GM21367 (cell line): ENCODE results near the gene MEIOB.
"Not testable (repeated sequence)": the region's sequence is repeated elsewhere in the genome, so short reads cannot be mapped to it uniquely, and the experiment has no call there.

Source experiments
- ATAC-seq: cut with Tn5 transposase; IDR thresholded peaks from one replicate; pipeline ENCODE4 v1.9.1; 2021; ENCODE audit not compliant: unreplicated experiment

Gene MEIOB

GRCh38 chr16:1877804-1878203 lies 5.8 kb upstream of the MEIOB start:
- no peak for ATAC-seq

DNA sequence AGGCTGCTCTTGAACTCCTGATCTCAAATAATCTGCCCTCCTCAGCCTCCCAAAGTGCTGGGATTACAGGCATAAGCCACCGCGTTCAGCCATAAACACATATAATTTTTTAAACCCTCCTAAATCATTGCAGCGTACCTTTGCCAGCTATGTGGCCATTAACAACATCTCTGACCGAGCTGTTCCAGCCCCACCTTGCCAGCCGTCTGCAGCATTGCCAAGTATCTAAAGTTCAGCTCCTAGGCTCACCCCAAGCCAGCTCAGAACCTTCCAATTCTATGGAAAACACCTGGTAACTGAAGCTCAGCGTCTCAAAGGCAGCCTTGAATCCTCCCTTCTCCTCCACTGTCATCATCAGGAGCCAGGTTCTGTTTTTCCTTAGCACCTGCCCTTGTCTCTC lies 5.1 kb upstream of the MEIOB start:
- ATAC-seq = no peak

- no peak for ATAC-seq
Observed at GRCh38 chr16:1876468-1876867, 4.5 kb upstream of the MEIOB start.

DNA sequence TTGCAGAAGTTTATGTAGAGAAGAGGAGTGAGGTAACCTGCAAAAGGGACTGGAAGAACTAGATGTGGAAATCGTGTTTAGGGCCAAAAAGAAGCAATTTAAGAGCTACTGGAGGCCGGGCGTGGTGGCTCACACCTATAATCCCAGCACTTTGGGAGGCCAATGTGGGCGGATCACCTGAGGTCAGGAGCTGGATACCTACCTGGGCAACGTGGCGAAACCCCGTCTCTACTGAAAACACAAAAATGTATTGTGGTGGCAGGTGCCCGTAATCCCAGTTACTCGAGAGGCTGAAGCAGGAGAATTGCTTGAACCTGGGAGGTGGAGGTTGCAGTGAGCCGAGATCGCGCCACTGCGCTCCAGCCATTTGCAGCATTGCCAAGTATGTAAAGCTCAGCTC lies 4.1 kb upstream of the MEIOB start:
- not testable (repeated sequence) for ATAC-seq

DNA sequence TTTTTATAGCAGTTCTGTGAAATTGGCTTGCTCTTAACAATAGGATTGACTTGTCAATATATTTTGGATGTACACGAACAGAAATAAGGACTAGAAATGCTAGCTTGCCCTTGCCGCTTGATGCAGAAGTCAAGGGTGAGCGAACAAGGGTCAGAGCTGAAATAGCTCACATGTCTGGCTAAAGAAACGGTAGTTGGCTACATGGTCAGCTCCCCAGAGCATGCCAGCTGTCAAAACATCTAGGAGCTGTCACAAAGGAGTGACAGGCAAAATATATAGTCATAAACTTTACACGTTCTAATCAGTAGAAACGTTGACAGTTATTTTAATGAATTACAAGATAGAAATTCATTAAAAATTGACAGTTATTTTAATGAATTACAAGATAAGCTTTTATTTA lies 2.9 kb upstream of the MEIOB start:
- ATAC-seq = no peak

GRCh38 chr16:1870365-1871082 lies 1.4 kb downstream of the MEIOB start:
- no peak for ATAC-seq

DNA sequence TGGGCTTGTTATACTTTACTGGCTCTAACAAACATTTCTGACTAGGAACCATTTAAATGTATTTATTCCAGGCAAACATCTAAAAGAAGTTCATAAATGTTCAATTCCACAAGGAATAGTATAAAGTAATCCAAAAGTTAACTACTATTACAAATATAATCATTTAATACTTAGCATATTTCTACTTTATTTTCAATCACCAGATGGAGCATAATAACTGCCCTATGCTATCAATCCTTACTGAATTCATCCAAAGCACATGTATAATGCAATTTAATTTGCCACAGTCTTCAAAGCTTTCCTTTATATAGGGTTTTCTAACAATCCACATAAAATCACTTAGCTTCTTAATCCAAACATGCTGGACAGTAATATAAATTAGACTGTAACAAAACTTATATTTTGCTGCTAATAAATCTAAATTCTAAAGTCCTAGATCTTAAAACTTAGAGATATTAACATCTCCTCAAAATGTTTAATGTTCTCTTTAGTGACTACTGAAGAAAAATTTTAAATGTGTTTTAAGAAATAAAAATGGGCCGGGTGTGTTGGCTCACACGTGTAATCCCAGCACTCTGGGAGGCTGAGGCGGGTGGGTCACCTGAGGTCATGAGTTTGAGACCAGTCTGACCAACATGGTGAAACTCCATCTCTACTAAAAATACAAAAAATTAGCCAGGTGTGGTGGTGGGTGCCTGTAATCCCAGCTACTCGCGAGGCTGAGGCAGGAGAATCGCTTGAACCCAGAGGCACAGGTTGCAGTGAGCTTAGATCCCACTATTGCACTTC lies 5.9 kb downstream of the MEIOB start:
- ATAC-seq = no peak

DNA sequence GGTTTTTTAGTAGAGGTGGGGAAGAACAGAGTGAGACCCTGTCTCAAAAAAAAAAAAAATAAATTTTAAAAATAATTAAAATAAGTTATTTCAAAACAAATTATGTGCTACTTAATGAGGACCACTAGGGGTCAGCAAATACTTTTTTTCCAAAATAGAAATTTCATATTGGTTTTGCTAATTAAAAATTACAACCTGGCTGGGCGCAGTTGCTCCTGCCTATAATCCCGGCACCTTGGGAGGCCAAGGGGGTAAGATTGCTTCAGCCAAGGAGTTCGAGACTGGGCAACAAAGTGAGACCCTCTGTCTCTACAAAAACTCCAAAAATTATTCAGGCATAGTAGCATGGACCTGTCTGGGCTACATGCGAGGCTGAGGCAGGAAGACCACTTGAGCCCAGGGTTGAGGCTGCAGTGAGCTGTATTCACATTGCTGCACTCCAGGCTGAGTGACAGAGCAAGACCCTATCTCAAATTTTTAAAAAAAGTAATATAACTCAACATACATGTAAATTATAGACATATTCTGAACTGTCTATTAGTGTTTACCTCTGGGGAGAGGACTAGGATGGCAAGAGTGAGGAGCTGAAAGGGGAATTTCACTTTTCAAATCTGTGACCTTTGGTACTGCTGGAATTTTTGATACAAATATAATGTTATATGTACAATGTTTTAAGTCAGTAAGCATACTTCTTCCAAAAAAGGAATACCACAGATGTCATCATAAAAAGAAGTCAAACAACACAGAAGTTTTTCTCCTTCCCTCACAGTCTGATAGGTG lies 8.1 kb downstream of the MEIOB start:
- no peak for ATAC-seq

DNA sequence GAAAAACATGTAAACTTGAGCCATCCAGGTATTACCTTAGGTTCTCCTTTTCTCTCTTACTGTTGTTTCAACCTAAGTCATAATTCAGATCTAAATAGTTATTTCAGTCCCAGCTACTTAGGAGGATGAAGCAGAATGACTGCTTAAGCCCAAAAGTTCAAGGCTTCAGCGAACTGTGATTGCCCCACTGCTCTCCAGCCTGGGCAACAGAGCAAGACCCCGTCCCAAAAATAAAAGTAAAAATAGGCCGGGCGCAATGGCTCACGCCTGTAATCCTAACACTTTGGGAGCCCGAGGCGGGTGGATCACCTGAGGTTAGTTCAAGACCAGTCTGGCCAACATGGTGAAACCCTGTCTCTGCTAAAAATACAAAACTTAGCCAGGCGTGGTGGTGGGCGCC lies 9.6 kb downstream of the MEIOB start:
- no peak for ATAC-seq

GRCh38 chr16:1861730-1862129 lies 10.2 kb downstream of the MEIOB start:
- ATAC-seq = no peak

GRCh38 chr16:1859650-1860049 lies 12.3 kb downstream of the MEIOB start:
- ATAC-seq = no peak

- ATAC-seq = no peak
Observed at GRCh38 chr16:1858189-1858865, 13.6 kb downstream of the MEIOB start.

DNA sequence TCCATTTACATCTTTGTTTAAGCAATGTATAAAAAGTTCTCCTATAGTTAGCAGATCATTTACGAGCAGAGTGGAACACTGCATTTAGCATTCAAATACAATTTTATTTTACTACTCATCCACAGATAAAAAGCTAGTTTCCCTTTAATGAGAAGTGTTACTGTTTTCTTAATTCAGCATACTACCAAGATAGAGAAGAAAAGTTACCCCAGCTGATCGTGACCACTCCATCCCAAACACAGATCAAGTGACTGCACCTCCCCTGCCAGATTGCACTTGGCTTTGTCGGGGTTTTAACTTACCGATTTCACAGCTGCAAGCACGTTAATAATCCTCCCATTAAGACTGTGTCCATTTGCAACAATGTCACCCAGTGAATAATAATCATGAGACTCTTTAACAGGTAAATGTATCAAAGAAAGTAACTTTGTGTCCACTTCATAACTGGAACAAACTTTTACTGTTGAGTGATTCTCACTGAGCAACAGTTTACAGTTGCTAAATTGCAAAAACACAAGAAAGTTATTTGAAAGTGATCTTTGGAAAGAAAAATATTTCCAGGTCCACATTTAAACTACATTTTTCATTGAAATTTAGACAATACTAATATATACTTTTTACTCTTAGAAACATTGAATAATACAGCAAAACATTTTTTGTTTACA lies 14.4 kb downstream of the MEIOB start:
- ATAC-seq = no peak

DNA sequence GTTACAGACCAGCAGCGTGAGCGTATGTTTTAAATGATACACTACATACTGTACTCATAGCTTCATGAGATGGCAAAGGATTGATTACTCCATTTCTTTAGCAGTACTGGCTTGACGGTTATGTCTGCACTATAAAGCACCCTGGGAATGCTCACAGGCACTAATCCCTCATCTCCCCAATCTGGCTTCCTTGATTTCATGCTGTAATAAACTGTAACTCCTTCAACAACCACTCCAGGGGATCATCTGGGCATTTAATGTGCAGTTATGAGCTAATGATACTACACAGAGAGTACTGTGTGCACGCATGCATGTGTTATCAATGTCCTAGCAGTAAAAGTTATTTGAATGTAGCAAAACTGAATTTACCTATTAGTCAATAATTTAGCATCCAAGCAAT lies 20.2 kb downstream of the MEIOB start:
- no peak for ATAC-seq

DNA sequence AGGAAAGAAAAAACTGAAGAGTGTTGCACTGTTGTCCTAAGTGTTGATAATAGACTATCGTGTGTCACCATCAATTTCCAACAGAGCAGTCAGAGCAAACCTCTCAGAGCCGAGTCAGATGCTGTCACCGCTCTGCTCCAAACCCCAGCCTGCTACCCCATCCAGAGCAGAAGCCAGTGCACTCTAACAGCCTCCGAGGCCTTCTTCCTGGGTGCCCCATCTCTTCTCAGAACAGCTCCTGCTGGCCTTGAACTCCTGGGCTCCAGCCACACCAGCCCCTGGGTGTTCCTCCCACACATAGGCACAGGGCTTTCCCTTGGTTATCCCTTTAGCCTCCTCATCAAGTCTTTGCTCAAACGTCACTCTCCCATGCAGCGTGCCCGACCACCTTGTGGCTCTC lies 21.0 kb downstream of the MEIOB start:
- no peak for ATAC-seq

GRCh38 chr16:1846416-1846815 lies 25.5 kb downstream of the MEIOB start:
- ATAC-seq = no peak

DNA sequence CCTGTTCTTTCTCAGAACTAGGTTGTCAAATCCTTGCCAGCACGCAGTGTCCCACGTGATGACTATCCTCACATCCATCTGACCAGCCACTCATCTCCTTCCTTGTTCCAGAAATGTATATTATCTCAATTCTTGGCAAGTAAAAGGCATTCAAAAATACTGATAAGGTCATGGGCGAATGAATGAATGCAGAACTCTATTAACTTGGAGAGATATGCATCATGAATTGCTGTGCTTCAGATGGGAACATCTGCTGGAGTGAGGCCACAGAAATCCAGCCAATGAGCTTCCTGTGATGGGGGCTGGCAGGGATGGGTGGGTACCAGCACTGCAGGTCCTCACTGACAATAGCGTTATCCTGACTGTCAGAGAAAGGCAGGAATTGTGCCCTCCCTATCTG lies 26.0 kb downstream of the MEIOB start:
- ATAC-seq = no peak

DNA sequence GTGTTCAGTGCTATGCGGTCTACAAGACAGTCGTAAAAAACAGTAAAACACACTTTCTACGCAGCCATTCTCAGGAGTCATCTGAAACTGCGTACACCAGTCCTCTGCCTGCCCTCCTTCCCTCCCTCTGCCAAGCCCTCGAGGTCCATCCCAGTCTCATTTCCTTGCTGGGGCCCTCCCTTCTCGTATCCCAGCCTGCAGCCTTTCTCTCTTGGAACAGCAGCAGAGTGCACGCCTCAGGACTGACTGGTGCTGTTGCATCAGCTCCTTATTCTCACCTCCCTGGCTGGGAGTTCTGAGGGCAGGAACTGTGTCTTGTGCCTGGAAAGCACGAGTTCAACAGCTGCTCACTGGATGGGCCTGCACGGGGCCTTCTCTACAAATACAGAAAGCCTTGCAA lies 32.4 kb downstream of the MEIOB start:
- ATAC-seq = no peak

GRCh38 chr16:1834096-1834495 lies 37.9 kb downstream of the MEIOB start:
- ATAC-seq = no peak

GRCh38 chr16:1832838-1833454 lies 39.0 kb downstream of the MEIOB start:
- no peak for ATAC-seq
